GM23248 (cell line): Measurements from ENCODE around the gene HGF. TPM values are rescaled to one million over a fixed set of nuclear protein-coding genes. Genes with fewer than 3 reads are reported as not detected.
A peak's percentile ranks its signal among the peaks of the same experiment; 100 is the strongest.
"Not testable (repeated sequence)": the region's sequence is repeated elsewhere in the genome, so short reads cannot be mapped to it uniquely, and the experiment has no call there.

Experiments
- DNase-seq: peaks from one replicate; pipeline ENCODE4 v3.0.0-alpha.2; 2015
- H2AFZ ChIP-seq: fragments of 200-600 bp; sonication (generic); 2 replicates; pipeline ENCODE4 v1.6.1; 2016; ENCODE audit warnings: antibody characterized with exemption
- H3F3A ChIP-seq: fragments of 200-600 bp; sonication (generic); 2 replicates; pipeline ENCODE4 v1.6.1; 2016; ENCODE audit warnings: mild to moderate bottlenecking, antibody characterized with exemption, mixed run types; ENCODE audit not compliant: insufficient read depth
- H3K27ac ChIP-seq: fragments of 200-600 bp; sonication (generic); 2 replicates; pipeline ENCODE4 v1.5.1; 2016; ENCODE audit warnings: mild to moderate bottlenecking
- H3K27me3 ChIP-seq: fragments of 200-600 bp; sonication (generic); replicated peaks from 2 replicates; pipeline ENCODE4 v1.6.1; 2016; ENCODE audit warnings: mild to moderate bottlenecking; ENCODE audit not compliant: insufficient read depth
- H3K36me3 ChIP-seq: fragments of 200-600 bp; sonication (generic); 2 replicates; pipeline ENCODE4 v1.6.1; 2016; ENCODE audit warnings: low read depth, mild to moderate bottlenecking
- H3K4me1 ChIP-seq: fragments of 200-600 bp; sonication (generic); 2 replicates; pipeline ENCODE4 v1.6.1; 2016; ENCODE audit warnings: mild to moderate bottlenecking; ENCODE audit not compliant: insufficient read depth
- H3K4me2 ChIP-seq: fragments of 200-600 bp; sonication (generic); one replicate; pipeline ENCODE4 v1.6.1; 2016; ENCODE audit warnings: mild to moderate bottlenecking; ENCODE audit not compliant: unreplicated experiment
- H3K4me3 ChIP-seq: fragments of 200-600 bp; sonication (generic); 2 replicates; pipeline ENCODE4 v1.5.1; 2016; ENCODE audit warnings: mild to moderate bottlenecking
- H3K79me2 ChIP-seq: fragments of 200-600 bp; sonication (generic); 2 replicates; pipeline ENCODE4 v1.6.1; 2016; ENCODE audit warnings: mild to moderate bottlenecking; ENCODE audit not compliant: insufficient read depth
- H3K9ac ChIP-seq: fragments of 200-600 bp; sonication (generic); 2 replicates; pipeline ENCODE4 v1.6.1; 2016; ENCODE audit warnings: mild to moderate bottlenecking
- H3K9me2 ChIP-seq: fragments of 200-600 bp; sonication (generic); 2 replicates; pipeline ENCODE4 v1.6.1; 2016; ENCODE audit warnings: mixed run types, mild to moderate bottlenecking, moderate library complexity; ENCODE audit not compliant: insufficient read depth
- H3K9me3 ChIP-seq: fragments of 200-600 bp; sonication (generic); one replicate; pipeline ENCODE4 v1.6.1; 2017; ENCODE audit warnings: low read depth
- H4K20me1 ChIP-seq: fragments of 200-600 bp; sonication (generic); 2 replicates; pipeline ENCODE4 v1.6.0; 2016; ENCODE audit not compliant: insufficient read depth
- EZH2 ChIP-seq: fragments of 200-600 bp; sonication (generic); IDR thresholded peaks from 2 replicates; pipeline ENCODE4 v1.6.1; 2018; ENCODE audit warnings: antibody characterized with exemption, mild to moderate bottlenecking; ENCODE audit not compliant: insufficient read depth, poor library complexity, severe bottlenecking
- EZH2phosphoT487 ChIP-seq: fragments of 200-600 bp; sonication (generic); IDR thresholded peaks from 2 replicates; pipeline ENCODE4 v1.6.1; 2018; ENCODE audit warnings: antibody characterized with exemption, moderate library complexity, mild to moderate bottlenecking, low read depth; ENCODE audit not compliant: insufficient read depth
- WGBS, 2 experiments: methylation state at CpG; one replicate each; pipeline ENCODE4 v1.1.6; 2015 to 2017; ENCODE audit warnings: low lambda C conversion rate in 2 of 2, low coverage in 1 of 2; ENCODE audit errors: missing lambda C conversion rate in 2 of 2; 5-methylcytosine and 5-hydroxymethylcytosine counted together
- in situ Hi-C: fragments of 300-500 bp; cut with MboI; formaldehyde crosslinking; loops from 2 replicates; pipeline ENCODE4 v1.15.0; 2020
- polyA plus RNA-seq: library from polyadenylated mRNA; unstranded; fragments of >200 nt; fragmentation: Nextera tagmentation; extraction: Ambion mirVana; gene quantifications from 2 replicates; pipeline ENCODE4 v1.2.1, GENCODE V29; 2016
- total RNA-seq: library from RNA; depleted of rRNA; stranded (reverse); fragments of >200 nt; shearing (Covaris generic); gene quantifications from 2 replicates; pipeline ENCODE4 v1.2.3, GENCODE V29; 2014; rRNA removed

HGF gene
- total RNA-seq: 2.7 and 4.4 TPM in 2 replicates
- 1.5 and 2.3 TPM in 2 replicates for polyA plus RNA-seq

DNA sequence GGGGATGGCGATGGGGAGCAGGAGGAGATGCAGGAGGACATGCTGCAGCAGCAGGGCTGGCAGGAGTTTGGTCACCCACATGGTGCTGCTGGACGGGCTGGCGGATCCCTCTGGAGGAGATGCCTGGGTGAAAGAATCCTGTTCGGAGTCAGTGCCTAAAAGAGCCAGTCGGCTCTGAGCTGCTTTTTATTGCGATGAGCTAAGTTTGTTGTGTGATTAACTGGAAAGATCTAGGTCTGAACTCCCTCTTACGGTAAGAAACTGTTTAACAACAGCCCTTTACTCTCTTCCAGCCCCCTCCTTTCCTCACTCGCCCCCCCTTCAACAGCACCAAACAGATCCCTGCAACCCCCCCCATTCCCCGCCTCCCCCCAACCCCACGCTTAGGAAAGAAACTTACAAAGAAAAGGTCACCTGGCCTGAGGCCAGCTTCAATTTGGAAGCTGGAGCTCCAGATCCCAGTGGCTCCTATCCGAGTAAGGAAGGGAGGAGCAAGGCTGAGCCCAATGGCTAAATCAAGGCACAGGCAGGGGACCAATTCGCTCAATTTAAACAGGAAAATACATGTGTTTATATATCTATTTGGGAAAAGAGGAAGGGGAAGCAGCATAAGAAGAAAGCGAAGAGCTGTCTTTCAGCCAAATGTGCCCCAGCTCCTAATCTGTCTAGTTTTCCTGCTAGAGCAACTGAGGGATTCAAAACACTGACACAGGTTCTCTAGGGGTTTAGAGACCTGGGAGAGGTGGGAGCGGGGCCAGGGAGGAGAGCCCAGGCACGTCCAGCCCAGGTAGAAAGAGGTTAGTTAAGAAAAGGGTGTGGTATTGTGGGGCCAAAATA is at the start of gene HGF:
Gene HGF, minus strand, starts transcription at position 157 of the 837 bp plus-strand sequence. Its CDS starts 76 bp downstream, at position 81.
- Histone ChIP-seq H3K36me3 (no peaks in the 10 kb centered on the region), H3K4me2 (peak within 1 kb of the TSS; percentile 71), H3F3A (peaks cover 11% of the 10 kb centered on the region; the same call in 1 of the 2 replicates), H3K79me2 (peaks cover 4% of the 10 kb centered on the region; the same call in 1 of the 2 replicates), H3K9ac (peak within 1 kb of the TSS; percentile 36), H3K27ac (no peak within 1 kb of the TSS), H3K9me3 (no peaks in the 10 kb centered on the region), H3K9me2 (no peaks in the 10 kb centered on the region; the same call in 1 of the 2 replicates), H3K4me1 (peaks cover 32% of the 10 kb centered on the region), H2AFZ (peak within 1 kb of the TSS; percentile 85), H4K20me1 (no peaks in the 10 kb centered on the region), H3K4me3 (peak within 1 kb of the TSS; percentile 67), H3K27me3 (no peaks in the 10 kb centered on the region)
- DNase-seq: peak; percentile 81
- 19 to 20% methylated on average over 15 of the region's 15 CpGs for WGBS, 2 experiments
- no peak for TF ChIP-seq EZH2phosphoT487
- no peak for TF ChIP-seq EZH2
- in situ Hi-C loops: no loop called here

DNA sequence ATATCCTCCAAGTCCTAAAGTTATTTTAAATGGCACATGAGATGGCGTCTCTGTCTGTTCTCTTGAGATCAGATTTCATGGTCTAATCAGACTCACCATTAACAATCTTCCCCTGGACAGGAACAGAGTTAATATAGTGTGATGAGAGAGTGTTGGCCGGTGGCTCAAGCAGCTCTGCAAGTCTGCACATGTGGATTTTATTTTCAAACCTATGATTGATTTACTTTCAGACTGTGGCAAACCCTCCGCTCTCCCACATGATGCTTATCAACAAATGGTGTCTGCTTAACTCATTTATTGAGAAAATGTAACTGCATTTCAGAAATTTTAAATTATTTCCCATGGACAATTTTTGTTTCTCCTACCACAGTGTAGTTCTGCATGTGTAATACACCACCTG is 46.5 kb upstream of the HGF start:
- H2AFZ ChIP-seq: peak overlapping the region; percentile 39
- H3K9ac ChIP-seq: no peak overlapping the region
- H3K36me3 ChIP-seq: no peaks in the 10 kb centered on the region
- H3K4me3 ChIP-seq: no peak overlapping the region
- no peaks in the 10 kb centered on the region for H3K4me1 ChIP-seq
- no peaks in the 10 kb centered on the region for H3K9me2 ChIP-seq
- H3K79me2 ChIP-seq: no peaks in the 10 kb centered on the region
- TF ChIP-seq EZH2: no peak
- no peak for TF ChIP-seq EZH2phosphoT487
- in situ Hi-C loops: no loop called here
- H3K27me3 ChIP-seq: no peaks in the 10 kb centered on the region
- no peaks in the 10 kb centered on the region for H4K20me1 ChIP-seq
- H3K4me2 ChIP-seq: no peak overlapping the region
- no peak for DNase-seq
- H3K27ac ChIP-seq: no peak overlapping the region
- no peaks in the 10 kb centered on the region for H3K9me3 ChIP-seq
- WGBS, 2 experiments: 14 to 24% methylated on average over 3 of the region's 3 CpGs
- no peaks in the 10 kb centered on the region for H3F3A ChIP-seq

DNA sequence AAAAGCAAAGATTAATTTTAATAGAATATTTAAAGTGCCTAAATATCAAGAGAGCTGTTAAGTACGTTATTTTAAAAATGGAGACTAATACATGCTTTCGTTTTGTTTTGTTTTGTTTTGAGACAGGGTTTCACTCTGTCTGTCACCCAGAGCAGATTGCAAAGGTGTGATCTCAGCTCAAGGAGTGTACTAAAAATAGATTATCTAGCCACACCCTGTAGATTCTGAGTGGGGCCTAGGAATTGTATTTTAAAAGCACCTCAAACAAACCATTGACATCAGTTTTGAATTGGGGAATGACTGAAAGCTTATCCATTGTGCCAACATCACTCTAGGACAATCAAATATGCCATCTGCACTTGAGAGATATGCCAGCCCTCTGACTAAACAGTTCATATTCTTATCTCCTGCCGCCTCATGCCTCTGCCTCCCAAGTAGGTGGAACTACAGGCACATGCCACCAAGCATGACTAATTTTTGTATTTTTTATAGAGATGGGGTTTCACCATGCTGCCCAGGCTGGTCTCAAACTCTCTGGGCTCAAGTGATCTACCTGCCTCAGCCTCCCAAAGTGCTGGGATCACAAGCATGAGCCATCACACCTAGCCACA is 43.1 kb upstream of the HGF start:
- H3K9me3 ChIP-seq, H3K9ac ChIP-seq, H3K4me2 ChIP-seq, in situ Hi-C loops, H3K27ac ChIP-seq, H4K20me1 ChIP-seq, H3K4me1 ChIP-seq, H3F3A ChIP-seq, H3K9me2 ChIP-seq, DNase-seq, H3K36me3 ChIP-seq, H2AFZ ChIP-seq, H3K79me2 ChIP-seq, H3K4me3 ChIP-seq, H3K27me3 ChIP-seq: not testable (repeated sequence)
- WGBS, 2 experiments: 95 to 100% methylated on average over 3 of the region's 3 CpGs

DNA sequence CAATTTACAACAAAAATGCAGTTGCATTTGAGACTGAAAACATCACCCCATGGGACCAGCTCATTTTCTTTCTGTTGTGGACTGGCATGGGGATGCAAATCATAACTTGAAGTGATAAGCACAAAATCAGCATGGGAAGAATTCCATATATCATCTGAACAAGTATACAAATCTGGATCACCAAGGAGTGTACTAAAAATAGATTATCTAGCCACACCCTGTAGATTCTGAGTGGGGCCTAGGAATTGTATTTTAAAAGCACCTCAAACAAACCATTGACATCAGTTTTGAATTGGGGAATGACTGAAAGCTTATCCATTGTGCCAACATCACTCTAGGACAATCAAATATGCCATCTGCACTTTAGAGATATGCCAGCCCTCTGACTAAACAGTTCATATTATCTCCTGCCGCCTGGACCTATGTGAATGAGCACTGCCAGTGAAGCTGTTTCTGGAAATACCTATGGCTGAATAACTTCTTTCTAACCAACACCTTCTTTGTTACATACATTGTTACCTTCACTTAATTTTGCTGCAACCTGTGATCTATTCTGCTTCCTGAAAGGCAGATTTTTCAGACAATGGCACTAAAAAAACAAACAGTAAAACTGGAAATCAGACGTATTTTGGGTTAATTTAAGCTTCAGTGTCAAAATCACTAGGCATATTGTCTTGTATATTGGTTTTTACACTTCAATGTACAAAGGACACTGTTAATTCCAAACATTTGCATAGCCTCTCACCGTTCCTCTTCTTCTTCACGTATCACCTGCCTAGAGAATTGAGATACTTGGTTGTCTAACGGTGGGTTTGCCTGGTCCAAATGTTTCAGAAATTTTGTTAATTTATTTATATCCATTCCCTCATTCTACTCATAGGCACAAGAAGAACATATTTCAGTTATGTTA is 42.4 kb upstream of the HGF start:
- Histone ChIP-seq H3K79me2 (no peaks in the 10 kb centered on the region), H3K9me2 (no peaks in the 10 kb centered on the region), H3K27me3 (no peaks in the 10 kb centered on the region), H3K9me3 (no peaks in the 10 kb centered on the region), H3F3A (no peaks in the 10 kb centered on the region), H4K20me1 (no peaks in the 10 kb centered on the region), H3K36me3 (no peaks in the 10 kb centered on the region), H3K27ac (no peak overlapping the region), H3K9ac (no peak overlapping the region), H3K4me3 (no peak overlapping the region), H3K4me1 (no peaks in the 10 kb centered on the region), H3K4me2 (no peak overlapping the region), H2AFZ (no peak overlapping the region)
- WGBS, 2 experiments: 79 to 83% methylated on average over 5 of the region's 5 CpGs
- no peak for DNase-seq
- in situ Hi-C loops: no loop called here
- TF ChIP-seq EZH2 (no peak), EZH2phosphoT487 (no peak)
